Neutrophil (primary cell): Measurements from ENCODE around the gene SMIM26.

ENCODE experiments used
- H3K27ac ChIP-seq: fragments of 200-600 bp; sonication (generic); 2 replicates; pipeline ENCODE4 v1.5.1; 2016; ENCODE audit warnings: mild to moderate bottlenecking, moderate library complexity
- H3K27me3 ChIP-seq: fragments of 200-600 bp; sonication (generic); 2 replicates; pipeline ENCODE4 v1.6.0; 2016; ENCODE audit warnings: mild to moderate bottlenecking
- H3K36me3 ChIP-seq: fragments of 200-600 bp; sonication (generic); 2 replicates; pipeline ENCODE4 v1.5.1; 2017
- H3K4me1 ChIP-seq, 2 experiments: fragments of 200-600 bp in 1 of 2; sonication (generic) in 1 of 2; 1 replicate in 1 of 2; 2 replicates in 1 of 2; pipeline versions ENCODE4 v1.5.1 to v1.6.1; 2013 to 2016; ENCODE audit warnings: low read depth in 1 of 2, low read length in 1 of 2, mild to moderate bottlenecking in 1 of 2, moderate library complexity in 1 of 2; ENCODE audit not compliant: control insufficient read depth in 1 of 2, insufficient read depth in 1 of 2
- H3K4me3 ChIP-seq, 2 experiments: fragments of 200-600 bp in 1 of 2; sonication (generic) in 1 of 2; 1 replicate in 1 of 2; 2 replicates in 1 of 2; pipeline ENCODE4 v1.5.1; 2013 to 2016; ENCODE audit warnings: low read depth in 1 of 2, low read length in 1 of 2, mild to moderate bottlenecking in 1 of 2, moderate library complexity in 1 of 2
- H3K9me3 ChIP-seq: fragments of 200-600 bp; sonication (generic); 2 replicates; pipeline ENCODE4 v1.5.1; 2016
- CTCF ChIP-seq: fragments of 200-600 bp; sonication (generic); IDR thresholded peaks from 2 replicates; pipeline ENCODE4 v1.5.1; 2016; ENCODE audit warnings: antibody characterized with exemption

Gene SMIM26

GRCh38 chr20:18580012-18580411 lies 12.8 kb downstream of the SMIM26 start:
- TF ChIP-seq CTCF = no peak
- H3K4me3 ChIP-seq = no peak overlapping the region
- H3K4me1 ChIP-seq = no peaks in the 10 kb centered on the region
- H3K27ac ChIP-seq = no peak overlapping the region
- no peaks in the 10 kb centered on the region for H3K27me3 ChIP-seq
- no peaks in the 10 kb centered on the region for H3K36me3 ChIP-seq
- H3K9me3 ChIP-seq = no peaks in the 10 kb centered on the region

DNA sequence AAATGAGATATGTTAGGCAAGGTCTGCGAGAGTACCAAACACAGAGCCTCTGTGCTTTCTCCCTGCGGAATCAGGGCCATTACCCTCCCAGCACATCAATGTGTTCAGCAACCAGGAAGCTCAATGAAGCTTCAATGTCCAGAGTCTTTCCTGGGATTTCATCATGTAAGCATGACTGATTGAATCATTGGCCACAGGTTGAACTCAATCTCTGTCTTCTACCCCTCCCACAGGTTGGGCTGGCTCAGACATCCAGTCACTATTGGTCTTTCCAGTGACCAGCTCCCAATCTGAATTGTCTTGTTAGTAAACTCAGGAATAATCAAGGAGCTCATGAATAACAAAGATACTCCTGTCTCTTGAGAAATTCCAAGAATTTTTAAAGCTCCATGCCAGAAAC lies 17.9 kb downstream of the SMIM26 start:
- no peak for TF ChIP-seq CTCF
- Histone ChIP-seq H3K27me3 (peaks cover 4% of the 10 kb centered on the region), H3K4me1 (peaks cover 7 to 8% of the 10 kb centered on the region in 2 experiments), H3K36me3 (no peaks in the 10 kb centered on the region), H3K4me3 (no peak overlapping the region), H3K27ac (no peak overlapping the region), H3K9me3 (no peaks in the 10 kb centered on the region)

- Histone ChIP-seq H3K27ac (peak within 1 kb of the TSS; percentile 80), H3K36me3 (no peaks in the 10 kb centered on the region), H3K27me3 (peaks cover 4% of the 10 kb centered on the region), H3K4me1 (peaks cover 7 to 8% of the 10 kb centered on the region in 2 experiments), H3K9me3 (no peaks in the 10 kb centered on the region), H3K4me3 (peak within 1 kb of the TSS; percentile 74 to 75)
- TF ChIP-seq CTCF = peak; percentile 82
These were observed 20.7 kb downstream of the SMIM26 start, which contains the start of gene DTD1 for GRCh38 chr20:18587665-18588573. DTD1 (plus strand) TSS chr20:18588054; CDS start chr20:18588073, 19 bp downstream.

DNA sequence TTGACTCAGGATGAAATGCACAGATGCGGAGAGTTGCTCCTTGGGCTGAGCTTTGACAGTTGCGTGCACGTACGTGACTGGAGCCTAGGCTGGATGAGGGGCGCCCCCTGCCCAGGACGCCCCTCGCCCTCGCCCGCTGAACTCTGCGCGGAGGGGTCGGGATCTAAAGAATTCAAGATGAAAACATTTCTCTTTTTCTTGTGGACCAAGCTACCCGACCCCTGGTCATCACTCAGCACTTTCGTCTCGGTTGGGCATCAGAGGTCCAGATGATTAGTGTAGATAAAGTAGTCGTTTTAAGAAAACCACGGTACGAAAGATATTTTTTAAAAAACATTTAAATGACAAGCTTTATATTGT lies 21.3 kb downstream of the SMIM26 start:
- Histone ChIP-seq H3K36me3 (no peaks in the 10 kb centered on the region), H3K27me3 (peaks cover 4% of the 10 kb centered on the region), H3K4me3 (peak overlapping the region; percentile 74 to 75), H3K4me1 (peaks cover 7 to 8% of the 10 kb centered on the region in 2 experiments), H3K27ac (peak overlapping the region; percentile 80), H3K9me3 (no peaks in the 10 kb centered on the region)
- TF ChIP-seq CTCF = no peak

- no peaks in the 10 kb centered on the region for H3K9me3 ChIP-seq
- no peak for TF ChIP-seq CTCF
These were observed 22.9 kb downstream of the SMIM26 start for GRCh38 chr20:18589941-18590674.

More at GRCh38 chr20:18589941-18590674, 22.9 kb downstream of the SMIM26 start:
- Histone ChIP-seq H3K36me3 (no peaks in the 10 kb centered on the region), H3K27me3 (peaks cover 4% of the 10 kb centered on the region), H3K4me3 (no peak overlapping the region), H3K4me1 (peaks cover 7 to 8% of the 10 kb centered on the region in 2 experiments), H3K27ac (no peak overlapping the region)
